ENCODE measurements around the gene MAB21L2.

- TF ChIP-seq EZH2 (IDR thresholded peaks at IDR 0.05; ENCODE audit: low read depth, low read length, severe bottlenecking) (no peak), EP300 (IDR thresholded peaks at IDR 0.05; ENCODE audit: borderline replicate concordance in 1 of 2, low read depth in 2 of 2, low read length in 2 of 2) (no peak), CTCF (IDR thresholded peaks at IDR 0.05; ENCODE audit: control extremely low read depth in 1 of 3, insufficient read depth in 1 of 3, low read depth in 1 of 3, low read length in 3 of 3) (no peak), CBX5 (IDR thresholded peaks at IDR 0.05; ENCODE audit: low read depth, low read length) (no peak), TAF7 (optimal IDR thresholded peaks at IDR 0.05; ENCODE audit: borderline replicate concordance, low read depth, low read length) (no peak), CEBPB (IDR thresholded peaks at IDR 0.05; ENCODE audit: low read depth, low read length) (no peak), POLR2A (IDR thresholded peaks at IDR 0.05; ENCODE audit: control extremely low read depth in 1 of 2, low read depth in 2 of 2, low read length in 2 of 2) (no peak), JUN (IDR thresholded peaks at IDR 0.05; ENCODE audit: low read depth, low read length) (no peak), TAF1 (IDR thresholded peaks at IDR 0.05; ENCODE audit: low read depth, low read length) (no peak)
Measured at GRCh38 chr4:150534818-150535217, 47.1 kb upstream of the MAB21L2 start.
